ENCODE measurements around the gene RLBP1.
"Not testable (repeated sequence)": the region's sequence is repeated elsewhere in the genome, so short reads cannot be mapped to it uniquely, and the experiment has no call there.

RLBP1 gene

GRCh38 chr15:89221543-89221942, at the start of gene RLBP1:
RLBP1 (minus strand) TSS chr15:89221579; CDS start chr15:89218975, 2,604 bp downstream.
- DNase-seq (ENCODE audit: low read depth in 2 of 2) = no peak

GRCh38 chr15:89250142-89250541, 28.8 kb upstream of the RLBP1 start:
- DNase-seq (ENCODE audit: low read depth in 2 of 2) = not testable (repeated sequence)

GRCh38 chr15:89248584-89248983, 27.2 kb upstream of the RLBP1 start:
- no peak for DNase-seq (ENCODE audit: low read depth in 2 of 2)

- no peak for DNase-seq (ENCODE audit: low read depth in 2 of 2)
These were observed 26.1 kb upstream of the RLBP1 start for GRCh38 chr15:89247446-89247845.

GRCh38 chr15:89244574-89244903, 23.2 kb upstream of the RLBP1 start:
- DNase-seq (ENCODE audit: low read depth in 2 of 2) = no peak

- peak; percentile 98 for DNase-seq (ENCODE audit: low read depth in 2 of 2)
These were observed 22.6 kb upstream of the RLBP1 start, which contains the start of gene FANCI for GRCh38 chr15:89243691-89244573. FANCI (plus strand) TSS chr15:89243979; CDS start chr15:89247648, 3,669 bp downstream.

- DNase-seq (ENCODE audit: low read depth in 2 of 2) = no peak
These were observed 21.8 kb upstream of the RLBP1 start for GRCh38 chr15:89243046-89243690.

GRCh38 chr15:89239883-89240810, 18.8 kb upstream of the RLBP1 start:
- DNase-seq (ENCODE audit: low read depth in 2 of 2) = not testable (repeated sequence)

GRCh38 chr15:89231832-89232231, 10.5 kb upstream of the RLBP1 start:
- DNase-seq (ENCODE audit: low read depth in 2 of 2) = no peak

- no peak for DNase-seq (ENCODE audit: low read depth in 2 of 2)
These were observed 8.9 kb upstream of the RLBP1 start for GRCh38 chr15:89230277-89230676.

GRCh38 chr15:89227425-89227824, 6.0 kb upstream of the RLBP1 start:
- DNase-seq (ENCODE audit: low read depth in 2 of 2) = no peak

GRCh38 chr15:89226359-89227221, 5.2 kb upstream of the RLBP1 start:
- no peak for DNase-seq (ENCODE audit: low read depth in 2 of 2)

- no peak for DNase-seq (ENCODE audit: low read depth in 2 of 2)
These were observed 4.2 kb upstream of the RLBP1 start for GRCh38 chr15:89225588-89225987.

GRCh38 chr15:89218531-89218930, 2.8 kb downstream of the RLBP1 start:
- no peak for DNase-seq (ENCODE audit: low read depth in 2 of 2)

- no peak for DNase-seq (ENCODE audit: low read depth in 2 of 2)
These were observed 3.5 kb downstream of the RLBP1 start for GRCh38 chr15:89217686-89218376.

GRCh38 chr15:89217031-89217430, 4.3 kb downstream of the RLBP1 start:
- no peak for DNase-seq (ENCODE audit: low read depth in 2 of 2)

- no peak for DNase-seq (ENCODE audit: low read depth in 2 of 2)
These were observed 5.8 kb downstream of the RLBP1 start for GRCh38 chr15:89215627-89216026.

GRCh38 chr15:89211678-89212170, 9.7 kb downstream of the RLBP1 start:
- DNase-seq (ENCODE audit: low read depth in 2 of 2) = no peak

GRCh38 chr15:89209057-89209456, 12.3 kb downstream of the RLBP1 start:
- no peak for DNase-seq (ENCODE audit: low read depth in 2 of 2)

- no peak for DNase-seq (ENCODE audit: low read depth in 2 of 2)
These were observed 13.1 kb downstream of the RLBP1 start for GRCh38 chr15:89208256-89208655.

Data from stimulated activated CD8-positive, alpha-beta memory T cell treated with anti-CD3 and anti-CD28 coated beads, Interleukin-2, amount 100 ng/mL, for 48 hours (primary cell).